Measurements from ENCODE around the gene TCF25. TPM values are rescaled to one million over a fixed set of nuclear protein-coding genes. Genes with fewer than 3 reads are reported as not detected.

The TCF25 gene
- total RNA-seq, 1 donor = 163 TPM

- no peak overlapping the region for H3K4me3 ChIP-seq (ENCODE audit: low read depth, low read length)
- TF ChIP-seq, protein P1, sequence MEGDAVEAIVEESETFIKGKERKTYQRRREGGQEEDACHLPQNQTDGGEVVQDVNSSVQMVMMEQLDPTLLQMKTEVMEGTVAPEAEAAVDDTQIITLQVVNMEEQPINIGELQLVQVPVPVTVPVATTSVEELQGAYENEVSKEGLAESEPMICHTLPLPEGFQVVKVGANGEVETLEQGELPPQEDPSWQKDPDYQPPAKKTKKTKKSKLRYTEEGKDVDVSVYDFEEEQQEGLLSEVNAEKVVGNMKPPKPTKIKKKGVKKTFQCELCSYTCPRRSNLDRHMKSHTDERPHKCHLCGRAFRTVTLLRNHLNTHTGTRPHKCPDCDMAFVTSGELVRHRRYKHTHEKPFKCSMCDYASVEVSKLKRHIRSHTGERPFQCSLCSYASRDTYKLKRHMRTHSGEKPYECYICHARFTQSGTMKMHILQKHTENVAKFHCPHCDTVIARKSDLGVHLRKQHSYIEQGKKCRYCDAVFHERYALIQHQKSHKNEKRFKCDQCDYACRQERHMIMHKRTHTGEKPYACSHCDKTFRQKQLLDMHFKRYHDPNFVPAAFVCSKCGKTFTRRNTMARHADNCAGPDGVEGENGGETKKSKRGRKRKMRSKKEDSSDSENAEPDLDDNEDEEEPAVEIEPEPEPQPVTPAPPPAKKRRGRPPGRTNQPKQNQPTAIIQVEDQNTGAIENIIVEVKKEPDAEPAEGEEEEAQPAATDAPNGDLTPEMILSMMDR (IDR thresholded peaks at IDR 0.05; ENCODE audit: insufficient read depth, low read length) = no peak
- no peak for DNase-seq (ENCODE audit: low read depth)
Observed at GRCh38 chr16:89907055-89907814, 33.8 kb downstream of the TCF25 start.

GRCh38 chr16:89908236-89908635, 34.8 kb downstream of the TCF25 start:
- TF ChIP-seq, protein P1 (IDR thresholded peaks at IDR 0.05; ENCODE audit: insufficient read depth, low read length) = no peak
- H3K4me3 ChIP-seq (ENCODE audit: low read depth, low read length) = no peak overlapping the region
- no peak for DNase-seq (ENCODE audit: low read depth)

DNA sequence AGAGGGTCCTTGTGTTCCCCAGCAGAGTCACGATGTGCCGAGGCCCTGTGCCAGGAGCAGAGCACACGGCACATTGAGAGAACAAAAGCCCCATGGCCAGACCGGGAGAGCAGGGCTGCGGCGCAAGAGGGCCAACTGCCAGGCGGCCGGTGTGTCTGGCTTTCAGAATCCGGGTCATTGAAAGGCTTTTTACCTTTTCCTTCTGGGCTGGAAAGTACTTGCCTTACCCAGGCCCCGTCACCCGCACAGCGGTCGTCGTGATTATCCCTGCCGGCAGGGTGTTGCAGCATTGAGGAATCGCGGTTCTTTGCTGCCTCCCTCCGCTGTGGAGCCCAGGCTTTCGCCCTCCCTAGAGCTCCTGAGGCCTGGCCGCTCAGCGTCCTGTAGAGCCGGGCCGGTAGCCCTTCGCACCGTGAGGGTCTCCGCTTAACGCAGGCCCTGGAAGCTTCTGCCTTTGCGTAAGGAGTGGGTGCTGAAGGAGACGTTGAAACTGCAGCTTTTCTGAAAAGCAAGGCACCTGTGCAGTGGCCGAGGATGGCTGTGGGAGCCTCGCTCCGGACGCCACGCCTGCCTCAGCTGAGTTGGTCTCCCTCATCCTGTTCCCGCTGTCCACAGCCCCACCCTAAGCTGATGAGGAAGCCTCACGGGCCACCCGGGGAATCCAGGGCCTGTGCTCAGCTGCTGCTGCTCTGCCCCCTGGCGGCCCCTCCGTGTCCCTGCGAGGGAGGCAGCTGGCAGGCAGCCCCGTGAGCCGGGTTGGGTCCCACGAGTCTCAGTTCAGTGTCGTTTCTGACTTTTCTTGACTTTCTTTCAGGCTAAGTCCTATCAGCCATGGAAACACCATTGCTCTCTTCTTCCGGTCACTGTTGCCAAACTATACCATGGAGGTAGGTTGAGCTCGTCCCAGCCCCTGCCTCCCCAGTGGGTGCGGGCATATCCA, 36.7 kb downstream of the TCF25 start:
- no peak overlapping the region for H3K4me3 ChIP-seq (ENCODE audit: low read depth, low read length)
- DNase-seq (ENCODE audit: low read depth) = peak; percentile 73
- TF ChIP-seq, protein P1 (IDR thresholded peaks at IDR 0.05; ENCODE audit: insufficient read depth, low read length) = peak; percentile 92

- no peak for DNase-seq (ENCODE audit: low read depth)
- TF ChIP-seq, protein P1 (IDR thresholded peaks at IDR 0.05; ENCODE audit: insufficient read depth, low read length) = no peak
- no peak overlapping the region for H3K4me3 ChIP-seq (ENCODE audit: low read depth, low read length)
Observed at GRCh38 chr16:89910717-89911354, 37.4 kb downstream of the TCF25 start.

- DNase-seq (ENCODE audit: low read depth) = no peak
- no peak overlapping the region for H3K4me3 ChIP-seq (ENCODE audit: low read depth, low read length)
- TF ChIP-seq, protein P1 (IDR thresholded peaks at IDR 0.05; ENCODE audit: insufficient read depth, low read length) = no peak
Observed at GRCh38 chr16:89911375-89911774, 38.0 kb downstream of the TCF25 start.

- no peak for DNase-seq (ENCODE audit: low read depth)
- TF ChIP-seq, protein P1 (IDR thresholded peaks at IDR 0.05; ENCODE audit: insufficient read depth, low read length) = no peak
- H3K4me3 ChIP-seq (ENCODE audit: low read depth, low read length) = no peak overlapping the region
Observed at GRCh38 chr16:89912143-89912542, 38.8 kb downstream of the TCF25 start.

All from fibroblast of the aortic adventitia (primary cell).